ENCODE measurements around the gene JPH4. TPM values are rescaled to one million over a fixed set of nuclear protein-coding genes. Genes with fewer than 3 reads are reported as not detected.

The JPH4 gene
- polyA plus RNA-seq, 1 donor (not counting 4 experiments of a cell fraction or from before 2014, with no cell fraction given), result 0.01 TPM

DNA sequence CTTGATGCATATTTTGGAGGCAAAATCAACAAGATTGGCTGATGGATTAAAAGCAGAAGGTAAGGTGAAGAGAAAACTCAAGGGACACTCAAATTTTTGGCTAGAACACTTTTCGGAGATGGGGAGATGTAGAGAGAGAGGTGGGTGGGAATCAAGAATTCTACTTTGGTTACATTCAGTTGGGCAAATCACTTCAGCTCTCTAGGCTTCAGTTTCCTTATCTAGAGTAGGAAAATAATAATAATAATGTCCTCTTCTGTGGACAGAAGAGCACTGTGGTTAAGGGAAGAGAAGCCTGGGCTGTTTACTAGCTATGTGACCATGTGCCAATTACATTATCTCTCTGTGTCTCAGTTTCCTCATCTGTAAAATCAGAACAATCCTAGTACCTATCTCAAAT, 34.2 kb upstream of the JPH4 start:
- Histone ChIP-seq H3K4me3 (ENCODE audit: control insufficient read depth in 2 of 3, extremely low read depth in 1 of 3, insufficient read depth in 2 of 3, low read depth in 1 of 3, low read length in 3 of 3) (no peak overlapping the region), H3K9me3 (ENCODE audit: control insufficient read depth, low read depth, low read length) (no peaks in the 10 kb centered on the region), H2AFZ (ENCODE audit: control insufficient read depth, low read length) (no peak overlapping the region), H3K4me2 (ENCODE audit: control insufficient read depth, extremely low read depth, insufficient read depth, low read depth, low read length) (no peak overlapping the region), H3K9me1 (ENCODE audit: control insufficient read depth, extremely low read depth, insufficient read depth, low read length) (no peaks in the 10 kb centered on the region), H3K9ac (ENCODE audit: control insufficient read depth, extremely low read depth, insufficient read depth, low read length) (no peak overlapping the region), H3K79me2 (ENCODE audit: control insufficient read depth, insufficient read depth, low read length) (no peaks in the 10 kb centered on the region), H3K36me3 (ENCODE audit: control insufficient read depth in 2 of 2, extremely low read depth in 1 of 2, insufficient read depth in 2 of 2, low read length in 2 of 2) (no peaks in the 10 kb centered on the region), H3K27me3 (ENCODE audit: control insufficient read depth, extremely low read depth, insufficient read depth, low read length) (peaks cover 4% of the 10 kb centered on the region), H3K4me1 (ENCODE audit: control insufficient read depth, extremely low read depth, insufficient read depth, low read length) (no peaks in the 10 kb centered on the region), H3K27ac (ENCODE audit: control insufficient read depth, insufficient read depth, low read length) (no peak overlapping the region), H4K20me1 (ENCODE audit: control insufficient read depth, extremely low read depth, insufficient read depth, low read length) (no peaks in the 10 kb centered on the region)
- DNase-seq (ENCODE audit: low read depth, low spot score), result no peak
- no peak for FAIRE-seq
- dilution Hi-C loops (cut with MboI; ENCODE audit: extremely low pct_ligation_motif_present, low sequenced_read_pairs), result no loop called here
- TF ChIP-seq EZH2 (IDR thresholded peaks at IDR 0.05; ENCODE audit: low read length), result no peak
- TF ChIP-seq, protein P1, sequence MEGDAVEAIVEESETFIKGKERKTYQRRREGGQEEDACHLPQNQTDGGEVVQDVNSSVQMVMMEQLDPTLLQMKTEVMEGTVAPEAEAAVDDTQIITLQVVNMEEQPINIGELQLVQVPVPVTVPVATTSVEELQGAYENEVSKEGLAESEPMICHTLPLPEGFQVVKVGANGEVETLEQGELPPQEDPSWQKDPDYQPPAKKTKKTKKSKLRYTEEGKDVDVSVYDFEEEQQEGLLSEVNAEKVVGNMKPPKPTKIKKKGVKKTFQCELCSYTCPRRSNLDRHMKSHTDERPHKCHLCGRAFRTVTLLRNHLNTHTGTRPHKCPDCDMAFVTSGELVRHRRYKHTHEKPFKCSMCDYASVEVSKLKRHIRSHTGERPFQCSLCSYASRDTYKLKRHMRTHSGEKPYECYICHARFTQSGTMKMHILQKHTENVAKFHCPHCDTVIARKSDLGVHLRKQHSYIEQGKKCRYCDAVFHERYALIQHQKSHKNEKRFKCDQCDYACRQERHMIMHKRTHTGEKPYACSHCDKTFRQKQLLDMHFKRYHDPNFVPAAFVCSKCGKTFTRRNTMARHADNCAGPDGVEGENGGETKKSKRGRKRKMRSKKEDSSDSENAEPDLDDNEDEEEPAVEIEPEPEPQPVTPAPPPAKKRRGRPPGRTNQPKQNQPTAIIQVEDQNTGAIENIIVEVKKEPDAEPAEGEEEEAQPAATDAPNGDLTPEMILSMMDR (optimal IDR thresholded peaks at IDR 0.05 in 1 of 3, IDR thresholded peaks at IDR 0.05 in 1 of 3, conservative IDR thresholded peaks at IDR 0.05 in 1 of 3; ENCODE audit: extremely low read depth in 1 of 3, insufficient read depth in 2 of 3, low read length in 3 of 3), result no peak

DNA sequence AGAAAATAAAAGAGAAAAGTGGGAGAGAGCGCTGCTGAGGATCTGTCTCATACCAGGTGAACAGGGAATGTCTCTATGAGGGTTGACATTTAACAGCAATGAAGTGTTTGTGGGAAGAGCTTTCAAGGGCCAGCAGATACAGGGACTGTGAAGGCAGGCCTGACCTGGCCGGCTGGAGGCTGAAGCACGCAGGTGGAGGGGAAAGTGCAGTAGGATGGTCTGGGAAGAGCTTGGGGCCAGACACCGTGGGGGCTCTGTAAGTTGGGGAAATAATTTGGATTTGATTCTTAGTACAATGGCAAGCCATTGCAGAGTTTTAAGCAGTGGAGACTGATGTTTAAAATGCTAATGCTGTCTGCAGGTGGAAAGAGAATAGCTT, 33.8 kb upstream of the JPH4 start:
- Histone ChIP-seq H3K36me3 (ENCODE audit: control insufficient read depth in 2 of 2, extremely low read depth in 1 of 2, insufficient read depth in 2 of 2, low read length in 2 of 2) (no peaks in the 10 kb centered on the region), H3K27ac (ENCODE audit: control insufficient read depth, insufficient read depth, low read length) (no peak overlapping the region), H3K9me3 (ENCODE audit: control insufficient read depth, low read depth, low read length) (no peaks in the 10 kb centered on the region), H3K4me3 (ENCODE audit: control insufficient read depth in 2 of 3, extremely low read depth in 1 of 3, insufficient read depth in 2 of 3, low read depth in 1 of 3, low read length in 3 of 3) (no peak overlapping the region), H3K4me2 (ENCODE audit: control insufficient read depth, extremely low read depth, insufficient read depth, low read depth, low read length) (no peak overlapping the region), H3K27me3 (ENCODE audit: control insufficient read depth, extremely low read depth, insufficient read depth, low read length) (peaks cover 4% of the 10 kb centered on the region), H2AFZ (ENCODE audit: control insufficient read depth, low read length) (no peak overlapping the region), H3K79me2 (ENCODE audit: control insufficient read depth, insufficient read depth, low read length) (no peaks in the 10 kb centered on the region), H4K20me1 (ENCODE audit: control insufficient read depth, extremely low read depth, insufficient read depth, low read length) (no peaks in the 10 kb centered on the region), H3K9me1 (ENCODE audit: control insufficient read depth, extremely low read depth, insufficient read depth, low read length) (no peaks in the 10 kb centered on the region), H3K4me1 (ENCODE audit: control insufficient read depth, extremely low read depth, insufficient read depth, low read length) (no peaks in the 10 kb centered on the region), H3K9ac (ENCODE audit: control insufficient read depth, extremely low read depth, insufficient read depth, low read length) (no peak overlapping the region)
- dilution Hi-C loops (cut with MboI; ENCODE audit: extremely low pct_ligation_motif_present, low sequenced_read_pairs), result no loop called here
- no peak for FAIRE-seq
- TF ChIP-seq, protein P1 (optimal IDR thresholded peaks at IDR 0.05 in 1 of 3, IDR thresholded peaks at IDR 0.05 in 1 of 3, conservative IDR thresholded peaks at IDR 0.05 in 1 of 3; ENCODE audit: extremely low read depth in 1 of 3, insufficient read depth in 2 of 3, low read length in 3 of 3), result no peak
- no peak for TF ChIP-seq EZH2 (IDR thresholded peaks at IDR 0.05; ENCODE audit: low read length)
- DNase-seq (ENCODE audit: low read depth, low spot score), result no peak

Measured in keratinocyte (primary cell).